HG03135 (cell line): ENCODE measurements around the gene PLEKHN1.
"Not testable (repeated sequence)": the region's sequence is repeated elsewhere in the genome, so short reads cannot be mapped to it uniquely, and the experiment has no call there.

Experiments
- ATAC-seq: cut with Tn5 transposase; IDR thresholded peaks from one replicate; pipeline ENCODE4 v1.9.1; 2021; ENCODE audit warnings: mild to moderate bottlenecking, moderate library complexity; ENCODE audit not compliant: unreplicated experiment

Gene PLEKHN1

GRCh38 chr1:1005774-1006304 is 39.6 kb downstream of the PLEKHN1 start:
- ATAC-seq = no peak

GRCh38 chr1:1006305-1007159 is 40.2 kb downstream of the PLEKHN1 start:
- ATAC-seq = no peak

GRCh38 chr1:1010131-1010530 is 43.8 kb downstream of the PLEKHN1 start:
- ATAC-seq = not testable (repeated sequence)

- no peak for ATAC-seq
Observed at GRCh38 chr1:1011396-1011949, 45.2 kb downstream of the PLEKHN1 start.

- ATAC-seq = peak; percentile 4
Observed at GRCh38 chr1:1012736-1013104, 46.4 kb downstream of the PLEKHN1 start.

GRCh38 chr1:1013105-1013921 is 47.0 kb downstream of the PLEKHN1 start, which contains the start of gene ISG15:
TSS of gene ISG15 (plus strand) at chr1:1013497. CDS start at chr1:1013574, 77 bp downstream.
- ATAC-seq = peak; percentile 79

- ATAC-seq = no peak
Observed at GRCh38 chr1:1013922-1014648, 47.8 kb downstream of the PLEKHN1 start.

GRCh38 chr1:1014799-1015681 is 48.8 kb downstream of the PLEKHN1 start:
- no peak for ATAC-seq

GRCh38 chr1:1017397-1018320 is 51.4 kb downstream of the PLEKHN1 start:
- not testable (repeated sequence) for ATAC-seq

- ATAC-seq = not testable (repeated sequence)
Observed at GRCh38 chr1:1018321-1018685, 52.0 kb downstream of the PLEKHN1 start.

- ATAC-seq = peak; percentile 58
Observed at GRCh38 chr1:1019122-1019999, 53.1 kb downstream of the PLEKHN1 start.

GRCh38 chr1:1020000-1020404 is 53.7 kb downstream of the PLEKHN1 start, which contains the start of gene AGRN:
TSS of gene AGRN (plus strand) at chr1:1020120. CDS start at chr1:1020173, 53 bp downstream.
- ATAC-seq = peak; percentile 33

GRCh38 chr1:1020415-1021009 is 54.2 kb downstream of the PLEKHN1 start:
- ATAC-seq = no peak

- no peak for ATAC-seq
Observed at GRCh38 chr1:1021010-1021919, 55.0 kb downstream of the PLEKHN1 start.

GRCh38 chr1:1021920-1022259 is 55.6 kb downstream of the PLEKHN1 start:
- no peak for ATAC-seq
